Fibroblast of skin of back (primary cell): ENCODE data around the gene MRC2. TPM values are rescaled to one million over a fixed set of nuclear protein-coding genes. Genes with fewer than 3 reads are reported as not detected.
"Not testable (repeated sequence)": the region's sequence is repeated elsewhere in the genome, so short reads cannot be mapped to it uniquely, and the experiment has no call there.

Source experiments
- DNase-seq: peaks from one replicate; pipeline ENCODE4 v3.0.0-alpha.2; 2013
- polyA plus RNA-seq, 2 experiments: library from polyadenylated mRNA; unstranded; fragments of 120-200 nt; gene quantifications; one replicate each; pipeline ENCODE4 v1.2.1, GENCODE V29; 2013; ENCODE audit not compliant: insufficient read length in 2 of 2

Gene MRC2, protein sequence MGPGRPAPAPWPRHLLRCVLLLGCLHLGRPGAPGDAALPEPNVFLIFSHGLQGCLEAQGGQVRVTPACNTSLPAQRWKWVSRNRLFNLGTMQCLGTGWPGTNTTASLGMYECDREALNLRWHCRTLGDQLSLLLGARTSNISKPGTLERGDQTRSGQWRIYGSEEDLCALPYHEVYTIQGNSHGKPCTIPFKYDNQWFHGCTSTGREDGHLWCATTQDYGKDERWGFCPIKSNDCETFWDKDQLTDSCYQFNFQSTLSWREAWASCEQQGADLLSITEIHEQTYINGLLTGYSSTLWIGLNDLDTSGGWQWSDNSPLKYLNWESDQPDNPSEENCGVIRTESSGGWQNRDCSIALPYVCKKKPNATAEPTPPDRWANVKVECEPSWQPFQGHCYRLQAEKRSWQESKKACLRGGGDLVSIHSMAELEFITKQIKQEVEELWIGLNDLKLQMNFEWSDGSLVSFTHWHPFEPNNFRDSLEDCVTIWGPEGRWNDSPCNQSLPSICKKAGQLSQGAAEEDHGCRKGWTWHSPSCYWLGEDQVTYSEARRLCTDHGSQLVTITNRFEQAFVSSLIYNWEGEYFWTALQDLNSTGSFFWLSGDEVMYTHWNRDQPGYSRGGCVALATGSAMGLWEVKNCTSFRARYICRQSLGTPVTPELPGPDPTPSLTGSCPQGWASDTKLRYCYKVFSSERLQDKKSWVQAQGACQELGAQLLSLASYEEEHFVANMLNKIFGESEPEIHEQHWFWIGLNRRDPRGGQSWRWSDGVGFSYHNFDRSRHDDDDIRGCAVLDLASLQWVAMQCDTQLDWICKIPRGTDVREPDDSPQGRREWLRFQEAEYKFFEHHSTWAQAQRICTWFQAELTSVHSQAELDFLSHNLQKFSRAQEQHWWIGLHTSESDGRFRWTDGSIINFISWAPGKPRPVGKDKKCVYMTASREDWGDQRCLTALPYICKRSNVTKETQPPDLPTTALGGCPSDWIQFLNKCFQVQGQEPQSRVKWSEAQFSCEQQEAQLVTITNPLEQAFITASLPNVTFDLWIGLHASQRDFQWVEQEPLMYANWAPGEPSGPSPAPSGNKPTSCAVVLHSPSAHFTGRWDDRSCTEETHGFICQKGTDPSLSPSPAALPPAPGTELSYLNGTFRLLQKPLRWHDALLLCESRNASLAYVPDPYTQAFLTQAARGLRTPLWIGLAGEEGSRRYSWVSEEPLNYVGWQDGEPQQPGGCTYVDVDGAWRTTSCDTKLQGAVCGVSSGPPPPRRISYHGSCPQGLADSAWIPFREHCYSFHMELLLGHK (N-terminal part only)
- polyA plus RNA-seq (2013, experiment 1 of 2; ENCODE audit: insufficient read length), result 264 TPM
- polyA plus RNA-seq (2013, experiment 2 of 2; ENCODE audit: insufficient read length), result 294 TPM

DNA sequence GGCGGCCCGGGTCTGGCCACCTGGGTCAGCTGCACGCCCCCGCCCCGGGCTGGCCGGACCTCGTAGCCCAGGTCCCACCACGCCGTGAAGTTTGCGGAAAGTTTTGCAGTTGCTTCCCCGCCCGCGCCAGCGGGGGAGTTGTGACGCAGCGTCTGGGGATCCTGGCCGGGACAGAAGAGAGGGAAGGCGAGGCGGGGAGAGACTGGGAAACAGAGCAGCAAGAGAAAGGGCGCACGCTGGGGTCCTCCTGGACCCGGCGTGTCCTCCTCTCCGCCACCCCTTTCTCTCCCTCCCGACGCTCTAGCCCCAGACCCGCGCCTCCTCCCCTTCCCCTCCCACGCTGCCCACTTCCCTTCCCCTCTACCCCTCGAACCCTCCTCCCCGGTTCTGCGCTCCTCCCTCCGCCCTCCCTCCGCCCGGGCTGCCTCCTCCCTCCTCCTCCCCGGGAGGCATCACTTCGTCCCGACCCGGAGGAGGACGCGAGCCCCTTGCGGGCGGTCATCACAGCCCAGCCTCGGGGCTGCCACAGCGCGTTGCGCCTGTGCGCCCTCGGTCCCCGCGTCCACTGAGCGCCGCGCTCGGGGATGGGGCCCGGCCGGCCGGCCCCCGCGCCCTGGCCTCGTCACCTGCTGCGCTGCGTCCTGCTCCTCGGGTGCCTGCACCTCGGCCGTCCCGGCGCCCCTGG is at the start of gene MRC2:
Gene MRC2 (plus strand): TSS at position 452 of the 685 bp plus-strand sequence. CDS start 133 bp downstream, at position 585.
- DNase-seq, result peak; percentile 85

- DNase-seq, result no peak
Measured at GRCh38 chr17:62578757-62579487, 48.5 kb upstream of the MRC2 start.

DNA sequence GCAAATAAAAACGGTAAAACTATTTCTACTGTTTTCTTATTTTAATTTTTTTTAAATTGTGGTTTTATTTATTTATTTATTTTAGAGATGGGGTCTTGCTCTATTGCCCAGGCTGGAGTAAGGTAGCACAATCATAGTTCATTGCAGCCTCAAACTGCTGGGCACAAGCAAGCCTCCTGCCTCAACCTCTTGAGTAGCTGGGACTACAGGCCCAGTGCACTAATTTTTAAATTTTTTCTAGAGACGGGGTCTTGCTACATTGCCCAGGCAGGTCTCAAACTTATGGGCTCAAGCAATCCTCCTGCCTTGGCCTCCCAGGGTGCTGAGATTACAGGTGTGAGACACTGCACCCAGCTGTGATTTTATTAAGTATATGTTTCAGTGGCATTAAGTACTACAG is 46.5 kb upstream of the MRC2 start:
- no peak for DNase-seq

- peak; percentile 57 for DNase-seq
Measured at GRCh38 chr17:62581764-62582163, 45.7 kb upstream of the MRC2 start.

DNA sequence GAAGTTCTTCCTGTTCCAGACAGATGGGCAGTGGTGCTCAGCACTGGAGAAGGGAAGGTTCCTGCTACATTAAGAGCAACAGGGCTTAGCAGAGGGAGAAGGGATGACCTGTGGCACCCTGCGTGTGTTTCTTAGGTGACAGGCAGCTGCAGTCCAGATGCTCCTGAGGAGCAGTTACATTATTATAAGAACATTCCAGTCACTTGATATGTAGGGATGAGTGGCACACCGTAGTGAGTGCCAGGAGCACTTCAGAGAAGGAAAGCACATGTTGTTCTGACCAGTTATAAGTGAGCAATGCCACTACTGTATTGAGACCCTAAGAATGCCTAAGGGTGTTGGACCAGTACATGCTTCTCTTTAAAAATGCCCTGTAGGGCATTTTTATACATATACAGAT is 39.9 kb upstream of the MRC2 start:
- DNase-seq, result no peak

DNA sequence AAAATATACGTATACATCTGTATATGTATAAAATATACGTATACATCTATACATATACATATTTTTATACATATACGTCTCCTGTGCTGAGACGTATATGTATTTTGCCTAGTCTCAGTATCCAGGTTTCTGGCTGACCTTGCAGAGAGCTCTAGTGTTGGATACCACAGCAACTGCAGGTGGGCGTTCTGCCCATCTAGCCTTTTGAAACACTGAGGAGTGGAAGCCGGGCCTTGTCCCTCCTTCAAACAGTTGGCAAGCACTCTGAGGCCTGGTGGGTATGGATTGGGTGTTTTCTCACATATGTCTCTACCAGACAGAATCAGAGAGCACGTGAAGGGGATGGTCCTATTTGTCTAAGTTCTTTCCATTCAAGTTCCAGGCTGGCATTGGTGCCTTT is 39.4 kb upstream of the MRC2 start:
- DNase-seq, result no peak

- no peak for DNase-seq
Measured at GRCh38 chr17:62591333-62591732, 36.1 kb upstream of the MRC2 start.

DNA sequence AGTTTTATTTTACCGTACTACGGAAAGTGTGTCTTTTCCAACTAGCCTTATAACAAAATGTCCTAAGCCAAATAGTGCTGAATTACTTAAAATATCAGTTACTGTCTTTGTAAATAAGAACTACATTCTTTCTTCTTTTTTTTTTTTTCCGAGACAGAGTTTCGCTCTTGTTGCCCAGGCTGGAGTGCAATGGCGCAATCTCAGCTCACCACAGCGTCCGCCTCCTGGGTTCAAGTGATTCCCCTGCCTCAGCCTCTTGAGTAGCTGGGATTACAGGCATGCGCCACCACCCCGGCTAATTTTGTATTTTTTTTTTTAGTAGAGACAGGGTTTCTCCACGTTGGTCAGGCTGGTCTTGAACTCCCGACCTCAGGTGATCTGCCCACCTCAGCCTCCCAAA is 35.6 kb upstream of the MRC2 start:
- not testable (repeated sequence) for DNase-seq

DNA sequence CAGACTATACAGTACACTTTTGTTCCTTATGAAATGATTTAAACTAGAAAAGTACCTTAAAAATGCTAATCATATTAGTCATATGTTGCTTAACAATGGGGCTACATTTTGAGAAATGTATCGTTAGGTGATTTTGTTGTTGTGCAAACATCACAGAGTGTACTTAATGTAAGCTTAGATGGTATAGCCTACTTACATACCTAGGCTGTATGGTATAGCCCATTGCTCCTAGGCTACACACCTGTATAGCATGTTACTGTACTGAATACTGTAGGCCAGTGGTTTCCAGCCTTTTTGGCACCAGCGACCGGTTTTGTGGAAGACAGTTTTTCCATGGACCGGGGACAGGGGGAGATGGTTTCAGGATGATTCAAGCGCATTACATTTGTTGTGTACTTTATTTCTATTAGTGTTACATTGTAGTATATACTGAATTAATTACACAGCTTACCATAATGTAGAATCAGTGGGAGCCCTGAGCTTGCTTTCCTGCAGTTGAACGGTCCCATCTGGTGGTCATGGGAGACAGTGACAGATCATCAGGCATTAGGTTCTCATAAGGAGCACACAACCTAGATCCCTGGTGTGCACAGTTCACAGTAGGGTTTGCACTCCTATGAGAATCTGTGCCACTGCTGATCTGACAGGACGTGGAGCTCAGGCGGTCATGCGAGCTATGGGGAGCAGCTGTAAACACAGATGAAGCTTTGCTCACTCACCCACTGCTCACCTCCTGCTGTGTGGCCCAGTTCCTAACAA is 35.0 kb upstream of the MRC2 start:
- peak; percentile 12 for DNase-seq

- DNase-seq, result no peak
Measured at GRCh38 chr17:62595484-62595883, 32.0 kb upstream of the MRC2 start.

DNA sequence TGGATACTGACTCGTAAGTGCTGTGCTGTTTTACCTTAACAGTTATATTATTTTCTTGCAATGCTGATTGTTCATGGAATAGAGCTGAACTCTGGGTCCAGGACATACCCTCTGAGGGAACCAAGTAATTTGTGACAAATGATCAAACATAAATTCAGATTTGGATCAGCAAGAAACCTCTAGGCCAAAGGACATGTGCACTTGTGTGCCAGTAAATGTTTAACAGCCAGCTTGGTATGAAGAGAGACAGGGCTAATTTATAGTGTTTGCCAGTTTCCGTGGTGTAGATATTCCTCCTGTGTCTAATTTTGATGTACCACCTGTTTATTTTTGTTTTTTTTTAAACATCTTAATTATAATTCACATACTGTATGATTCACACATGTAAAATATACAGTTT is 30.8 kb upstream of the MRC2 start:
- DNase-seq, result no peak

DNA sequence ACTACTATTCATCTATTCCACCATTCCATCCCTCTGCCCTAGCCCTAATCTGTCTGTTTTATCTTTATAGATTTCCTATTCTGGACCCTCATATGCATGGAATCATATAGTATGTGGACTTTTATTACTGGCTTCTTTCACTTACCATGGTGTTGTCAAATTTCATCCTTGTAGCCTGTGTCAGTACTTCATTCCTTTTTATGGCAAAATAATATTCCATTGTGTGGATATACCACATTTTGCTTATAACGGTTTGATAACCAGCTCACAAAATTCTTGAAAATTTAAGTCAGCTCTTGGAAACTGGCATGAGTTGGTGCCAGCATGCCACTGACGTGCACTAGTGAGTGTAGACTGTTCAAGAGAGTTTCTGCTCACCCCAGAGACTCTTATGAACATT is 30.3 kb upstream of the MRC2 start:
- no peak for DNase-seq

GRCh38 chr17:62597920-62598319 is 29.6 kb upstream of the MRC2 start:
- no peak for DNase-seq

DNA sequence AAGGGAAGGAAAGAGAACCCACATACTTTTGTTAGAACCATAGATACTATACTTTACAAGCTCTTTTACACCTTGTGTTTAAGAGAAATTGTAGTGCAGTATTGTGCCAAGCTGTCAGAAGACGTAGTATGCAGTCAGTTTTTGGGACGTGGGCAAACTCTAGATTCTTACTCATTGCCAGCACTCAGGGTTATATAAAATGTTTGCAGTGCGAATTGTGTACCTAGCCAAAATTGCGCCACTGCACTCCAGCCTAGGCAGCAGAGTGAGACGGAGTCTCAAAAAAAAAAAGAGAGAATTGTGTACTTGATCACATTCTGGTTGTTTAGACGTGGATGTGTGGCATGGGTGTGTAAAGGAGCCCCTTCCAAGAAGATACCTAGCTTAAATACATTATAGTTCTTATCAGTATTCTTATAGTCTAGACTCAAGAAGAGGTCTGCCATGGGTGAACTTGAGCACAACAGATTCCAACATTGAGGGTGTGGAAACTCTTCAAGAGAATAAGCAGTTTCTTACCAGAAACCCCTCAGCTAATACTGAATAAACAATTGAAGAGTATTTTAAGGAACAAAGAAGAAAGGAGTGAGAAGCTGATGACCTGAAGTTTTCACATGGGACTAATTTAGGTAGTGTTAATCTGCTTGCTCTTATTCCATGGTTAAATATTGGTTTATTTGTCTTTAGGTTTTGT is 27.4 kb upstream of the MRC2 start:
- DNase-seq, result no peak

- DNase-seq, result no peak
Measured at GRCh38 chr17:62600805-62601204, 26.7 kb upstream of the MRC2 start.

DNA sequence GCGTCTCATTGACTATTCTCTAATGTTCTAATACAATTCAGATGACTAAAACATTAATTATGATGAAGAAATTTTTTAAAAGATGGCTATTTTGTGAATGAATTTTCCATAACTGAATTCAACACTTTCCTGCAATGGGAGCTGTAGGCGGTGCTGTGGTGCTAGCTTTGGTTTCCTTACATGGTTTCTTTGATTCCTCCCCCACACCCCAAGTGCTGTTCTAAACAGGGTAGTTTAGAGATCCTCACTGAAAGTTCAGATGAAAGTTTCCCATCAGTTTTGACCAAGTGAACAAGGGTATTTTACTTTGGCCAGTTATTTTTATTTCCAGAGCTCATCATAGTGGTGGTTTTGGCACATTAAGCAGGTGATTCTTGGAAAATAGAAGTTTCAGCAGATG is 26.0 kb upstream of the MRC2 start:
- no peak for DNase-seq

- DNase-seq, result not testable (repeated sequence)
Measured at GRCh38 chr17:62603783-62604182, 23.7 kb upstream of the MRC2 start.

- DNase-seq, result no peak
Measured at GRCh38 chr17:62605588-62605987, 21.9 kb upstream of the MRC2 start.

DNA sequence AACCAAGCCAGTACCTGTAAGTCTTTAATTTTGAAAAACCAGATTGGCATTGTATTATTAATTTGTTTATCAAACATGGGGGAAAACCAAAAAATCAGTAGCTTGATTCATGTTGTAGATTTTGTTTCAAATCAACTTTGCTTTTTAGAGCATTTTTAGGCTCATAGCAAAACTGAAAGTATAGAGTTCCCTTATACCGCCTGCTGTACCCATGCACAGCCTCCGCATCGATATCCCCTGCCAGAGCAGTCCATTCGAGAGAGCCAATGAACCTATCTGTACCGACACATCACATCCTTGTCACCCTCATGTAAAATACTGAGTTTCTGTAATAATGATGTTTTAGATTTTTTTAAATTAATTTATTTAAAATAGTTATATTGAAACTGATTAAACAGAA is 16.2 kb upstream of the MRC2 start:
- DNase-seq, result no peak

DNA sequence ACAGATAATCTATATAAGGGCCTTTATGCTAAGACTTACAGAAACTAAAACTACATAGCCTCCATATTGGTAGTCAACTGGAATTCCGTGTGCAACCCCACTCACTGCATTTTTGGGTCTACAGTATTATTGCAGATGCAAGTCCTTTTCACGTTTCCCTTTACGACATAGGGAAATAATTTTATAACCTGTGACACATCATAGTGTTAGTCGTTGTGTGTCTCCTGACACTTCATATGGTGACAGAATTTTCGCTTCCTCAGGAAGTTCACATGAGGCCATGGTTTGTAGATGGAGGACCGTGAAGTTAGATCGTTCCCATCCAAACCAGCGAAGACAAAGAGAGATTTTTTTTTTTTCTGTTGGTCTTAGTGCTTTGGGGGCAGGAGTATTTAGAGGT is 15.7 kb upstream of the MRC2 start:
- DNase-seq, result no peak
